CD1c-positive myeloid dendritic cell (primary cell): ENCODE data around the gene LRRTM4.
"Not testable (repeated sequence)": the region's sequence is repeated elsewhere in the genome, so short reads cannot be mapped to it uniquely, and the experiment has no call there.

Experiments
- DNase-seq: peaks from one replicate; pipeline ENCODE4 v3.0.0-alpha.2; 2016; ENCODE audit errors: extremely low spot score

LRRTM4 gene

DNA sequence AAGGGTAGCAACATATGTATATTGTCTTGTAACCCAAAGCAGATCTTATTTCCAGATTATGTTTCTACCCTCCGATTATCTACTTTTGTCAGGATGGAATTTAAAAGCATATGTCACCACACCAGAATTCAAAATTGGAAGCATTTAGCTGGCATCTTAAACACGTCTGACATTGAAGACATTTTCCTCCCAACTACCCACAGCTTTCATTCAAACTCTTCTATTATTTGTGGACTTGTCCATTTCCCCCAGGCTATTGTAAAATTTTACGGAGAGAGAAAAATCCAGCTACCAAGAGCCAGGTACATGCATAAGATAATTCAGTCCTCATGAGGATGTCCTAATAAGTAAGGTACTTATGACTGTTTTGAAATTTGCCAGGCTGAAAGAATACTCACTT lies 659.3 kb downstream of the LRRTM4 start:
- DNase-seq: no peak

DNA sequence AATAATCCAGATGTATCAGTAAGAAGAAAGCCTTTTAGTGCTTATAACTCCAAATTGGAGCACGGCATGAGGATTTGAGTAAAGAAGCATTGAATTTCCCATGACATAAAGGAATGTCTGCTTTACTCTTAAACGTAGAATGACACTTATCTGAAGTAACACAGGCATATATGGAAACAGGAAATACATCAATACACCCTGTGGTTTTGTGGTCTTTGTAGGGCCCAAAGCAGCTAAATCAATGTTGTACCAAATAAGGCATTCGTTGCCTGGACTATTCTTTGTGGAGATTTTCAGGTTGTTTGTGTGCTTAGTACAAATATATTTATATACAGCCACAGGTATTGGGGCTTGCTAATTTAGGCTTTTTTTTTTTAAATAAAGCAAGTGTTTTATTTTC lies 660.5 kb downstream of the LRRTM4 start:
- no peak for DNase-seq

- no peak for DNase-seq
These were observed 671.2 kb downstream of the LRRTM4 start for GRCh38 chr2:76851000-76851399.

DNA sequence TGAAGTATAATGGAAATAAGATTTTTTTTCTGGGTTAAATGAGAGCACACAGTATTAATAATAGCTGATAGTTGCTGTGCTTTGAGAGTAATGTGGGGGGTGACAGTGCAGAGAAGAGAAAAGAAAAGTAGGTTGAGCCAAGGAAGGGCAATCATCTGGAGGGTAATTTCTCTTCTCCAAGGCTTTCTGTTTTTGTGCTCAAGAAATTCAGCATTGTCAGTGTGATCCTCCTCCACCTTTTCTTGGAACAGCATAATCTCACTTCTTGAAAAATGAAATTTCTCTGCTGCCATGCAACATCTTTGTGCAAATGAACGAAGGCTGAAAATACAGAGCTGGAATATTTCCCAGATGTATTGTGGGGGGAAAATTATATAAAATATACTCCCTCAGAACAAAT lies 673.1 kb downstream of the LRRTM4 start:
- DNase-seq: no peak

DNA sequence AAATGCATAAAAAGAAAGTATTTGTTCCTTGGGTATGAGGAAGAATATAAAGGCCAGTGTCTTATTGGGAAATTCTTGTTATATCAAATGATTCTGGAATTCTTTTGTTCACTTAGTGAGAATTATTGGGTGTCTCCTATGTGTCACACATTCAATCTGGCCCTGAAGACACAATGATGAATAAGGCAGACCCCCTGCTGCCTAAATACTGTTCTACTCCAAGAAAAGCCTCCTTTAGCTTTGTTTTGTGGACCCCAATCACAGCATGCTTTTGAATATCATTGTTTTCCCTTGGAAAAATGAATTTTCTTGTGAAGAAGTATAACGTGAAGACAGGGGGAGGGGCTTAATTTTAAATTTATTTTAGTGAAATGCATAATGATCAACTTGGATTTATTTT lies 682.4 kb downstream of the LRRTM4 start:
- no peak for DNase-seq

DNA sequence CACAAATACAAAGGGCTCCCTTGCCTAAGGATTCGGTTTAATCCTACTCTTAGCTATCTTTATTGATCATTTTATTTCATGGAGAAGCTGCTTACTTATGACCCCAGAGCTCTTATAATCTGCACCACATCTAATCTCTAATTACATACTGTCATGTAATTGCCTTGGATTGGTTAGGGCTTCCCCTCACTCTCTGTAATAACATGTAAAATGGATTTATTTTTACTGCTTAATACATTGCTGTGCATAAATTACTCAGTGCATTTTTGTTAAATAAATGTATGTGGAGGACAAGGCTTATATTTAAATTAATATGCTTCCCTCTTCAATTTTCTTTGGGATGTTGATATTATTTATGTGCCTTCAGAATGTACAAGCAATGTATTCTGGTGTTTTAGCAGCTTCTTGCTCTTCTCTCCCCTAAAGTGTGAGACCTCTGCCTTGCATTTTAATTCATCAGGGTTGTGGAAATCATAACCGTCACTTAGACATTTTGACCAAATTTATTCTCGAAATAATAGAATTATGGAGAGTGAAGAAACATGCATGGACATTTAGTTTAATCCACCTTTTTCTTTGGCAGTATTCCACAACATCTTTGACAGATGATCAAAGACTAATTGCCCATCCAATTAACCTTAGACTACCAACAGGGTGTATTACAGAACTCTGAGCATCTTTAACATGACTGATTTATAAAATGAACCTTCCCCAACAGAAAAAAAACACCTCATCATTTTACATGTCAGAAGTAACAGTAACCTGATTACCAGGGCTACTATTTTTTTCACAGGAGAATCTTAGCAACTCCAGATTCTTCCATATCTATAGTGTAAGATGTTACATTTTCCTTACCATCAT lies 692.6 kb downstream of the LRRTM4 start:
- no peak for DNase-seq

- no peak for DNase-seq
These were observed 695.5 kb downstream of the LRRTM4 start for GRCh38 chr2:76826691-76827090.

DNA sequence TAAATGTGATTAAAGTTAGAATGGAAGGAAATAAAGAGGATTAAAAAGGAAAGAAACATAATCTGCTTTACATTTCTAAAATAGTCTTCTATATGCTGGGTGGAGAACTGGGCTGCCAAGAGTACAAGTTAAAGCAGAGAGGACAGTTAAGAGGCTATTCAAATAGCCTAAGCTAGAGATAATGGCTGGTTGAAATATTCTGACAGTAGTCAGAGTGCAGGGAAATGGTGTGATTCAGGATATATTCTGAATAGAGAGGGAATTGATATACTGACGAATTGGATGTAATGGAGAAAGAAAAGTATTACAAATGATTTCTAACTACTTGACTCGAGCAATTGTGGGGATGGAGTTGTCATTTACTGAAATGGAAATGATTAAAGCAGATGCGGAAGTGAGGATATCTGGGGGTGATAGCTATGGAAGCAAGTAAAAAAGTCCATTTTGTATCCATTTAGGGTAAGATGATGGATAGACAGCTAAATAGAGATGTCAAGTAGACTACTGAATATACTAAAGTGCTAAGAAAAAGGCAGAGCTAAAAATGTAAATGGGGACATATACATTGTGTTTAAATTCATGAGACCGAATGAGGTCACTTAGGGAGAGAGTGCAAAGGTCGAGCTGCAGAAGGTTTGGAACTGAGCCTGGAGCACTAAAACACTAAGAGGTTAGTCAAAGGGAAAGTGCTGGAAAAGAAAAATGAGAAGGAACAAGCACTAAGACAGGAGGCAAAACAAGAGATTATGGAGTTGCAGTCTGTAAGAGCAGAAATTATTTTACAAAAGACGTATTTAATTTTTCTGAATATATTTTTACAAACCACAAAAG lies 696.8 kb downstream of the LRRTM4 start:
- no peak for DNase-seq

DNA sequence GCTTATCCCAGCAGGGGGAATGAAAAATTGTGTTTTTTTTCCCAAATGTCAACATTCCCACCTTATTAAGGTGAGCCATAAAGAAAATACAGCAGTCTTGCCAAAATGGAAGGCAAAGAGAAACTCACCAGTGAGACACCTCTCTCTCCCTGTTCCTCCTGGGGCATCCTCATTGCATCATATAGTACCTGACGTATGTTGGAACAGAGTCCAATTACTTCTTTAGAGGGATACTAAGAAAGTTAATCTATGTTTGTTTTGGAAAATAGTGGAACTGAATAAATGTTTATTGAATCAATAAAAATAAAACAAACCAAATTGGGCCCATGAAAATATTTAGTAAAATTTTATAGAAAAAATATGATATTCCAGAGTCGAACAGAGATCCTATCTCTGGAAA lies 700.4 kb downstream of the LRRTM4 start:
- no peak for DNase-seq

- no peak for DNase-seq
These were observed 709.1 kb downstream of the LRRTM4 start for GRCh38 chr2:76813084-76813483.

GRCh38 chr2:76812156-76812555 lies 710.0 kb downstream of the LRRTM4 start:
- DNase-seq: no peak

GRCh38 chr2:76809136-76809535 lies 713.0 kb downstream of the LRRTM4 start:
- DNase-seq: no peak

DNA sequence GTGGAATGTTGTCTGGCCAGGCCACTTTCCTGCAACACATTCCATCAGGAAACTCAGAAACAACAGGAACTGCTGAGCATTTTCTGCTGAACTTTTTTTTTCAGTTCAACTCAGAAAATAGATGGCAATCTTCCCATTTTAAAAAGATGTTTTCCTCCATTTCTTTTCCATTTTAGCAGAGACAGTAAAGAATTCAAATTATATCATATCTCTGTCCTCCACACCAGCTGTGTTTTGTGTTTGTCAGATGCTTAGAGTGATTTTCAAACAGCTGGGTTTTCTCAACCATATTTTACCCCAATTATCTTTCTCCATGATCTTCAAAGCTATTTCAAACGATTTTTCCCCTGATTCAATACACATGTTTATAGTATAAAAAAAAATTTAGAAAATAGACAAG lies 713.4 kb downstream of the LRRTM4 start:
- DNase-seq: no peak

- DNase-seq: no peak
These were observed 728.4 kb downstream of the LRRTM4 start for GRCh38 chr2:76793647-76794334.

- DNase-seq: not testable (repeated sequence)
These were observed 740.9 kb downstream of the LRRTM4 start for GRCh38 chr2:76781313-76781712.

DNA sequence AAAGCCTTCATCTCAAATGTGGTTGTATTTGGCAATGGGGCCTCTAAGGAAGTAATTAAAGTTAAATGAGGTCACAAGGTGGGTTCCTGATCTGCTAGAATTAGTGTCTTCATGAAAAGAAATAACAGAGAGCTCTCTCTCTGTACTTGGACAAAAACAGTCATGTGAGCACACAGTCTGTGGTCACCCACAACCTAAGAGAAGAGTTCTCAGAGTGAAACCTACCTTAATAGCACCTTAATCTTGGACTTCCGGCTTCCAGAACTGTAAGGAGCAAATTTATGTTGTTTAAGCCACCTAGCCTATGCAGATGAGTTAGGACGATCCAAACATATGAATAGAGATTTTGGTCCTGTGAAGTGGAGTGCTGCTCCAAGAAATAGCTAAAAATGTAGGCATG lies 758.9 kb downstream of the LRRTM4 start:
- no peak for DNase-seq

DNA sequence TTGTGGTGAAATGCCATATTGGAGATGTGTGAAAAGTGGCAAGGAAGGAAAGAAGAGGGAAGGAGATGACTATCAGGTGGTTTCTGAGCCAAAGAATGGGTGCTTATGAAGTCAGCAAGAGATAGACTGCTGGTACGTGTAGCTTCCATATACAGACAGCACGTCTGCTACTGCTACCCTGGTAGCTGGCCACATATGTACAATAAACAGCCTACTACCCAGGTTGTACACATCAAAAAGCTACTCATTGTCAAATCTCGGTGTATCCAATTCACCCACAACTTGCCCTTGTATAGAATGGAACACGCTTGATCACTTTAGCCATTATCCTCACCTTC lies 761.8 kb downstream of the LRRTM4 start:
- no peak for DNase-seq

- DNase-seq: no peak
These were observed 762.4 kb downstream of the LRRTM4 start for GRCh38 chr2:76759634-76760366.

GRCh38 chr2:76752506-76752905 lies 769.7 kb downstream of the LRRTM4 start:
- no peak for DNase-seq

- no peak for DNase-seq
These were observed 772.3 kb downstream of the LRRTM4 start for GRCh38 chr2:76749858-76750257.

DNA sequence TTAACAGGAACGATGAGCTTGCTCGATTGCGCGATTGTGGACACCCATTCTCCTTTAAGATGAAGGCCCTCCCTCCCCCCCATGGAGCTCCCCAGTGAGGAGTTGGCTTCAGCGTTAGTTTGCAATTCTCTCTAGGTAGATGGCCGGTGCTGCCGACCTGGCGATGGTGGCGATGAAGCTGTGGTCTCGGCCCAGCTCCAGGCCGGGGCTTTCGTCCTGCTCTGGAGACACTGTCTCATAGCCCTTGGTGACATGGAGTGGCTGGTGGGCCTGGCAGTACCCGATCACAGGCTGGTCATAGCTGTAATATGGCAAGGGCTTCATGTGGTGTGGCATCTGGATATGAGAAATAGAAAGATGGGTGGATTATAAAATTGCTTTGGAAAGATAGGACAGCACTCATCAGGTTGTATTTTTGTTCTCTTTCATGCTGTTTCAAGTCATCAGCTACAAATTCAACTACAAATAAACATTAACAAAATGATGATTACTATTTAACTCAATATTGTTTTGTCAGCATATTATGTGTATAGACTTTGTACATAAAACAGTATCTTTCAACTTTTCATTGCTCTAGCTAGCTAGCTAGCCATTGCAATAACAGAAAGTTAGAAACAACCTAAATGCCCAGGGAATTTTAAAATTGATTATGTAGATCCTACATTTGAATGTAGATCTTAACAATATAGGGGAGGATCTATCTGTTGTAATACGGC lies 773.4 kb downstream of the LRRTM4 start:
- DNase-seq: no peak
